HCT116 (cell line): ENCODE measurements around the gene C9orf85. TPM values are rescaled to one million over a fixed set of nuclear protein-coding genes. Genes with fewer than 3 reads are reported as not detected.
A peak's percentile ranks its signal among the peaks of the same experiment; 100 is the strongest.

ENCODE experiments used
- ATAC-seq: fragments of 200-7000 bp; cut with Tn5 transposase; 2 replicates; pipeline ENCODE4 v1.9.1; 2020; ENCODE audit warnings: mild to moderate bottlenecking, moderate library complexity
- BruUV-seq: library from RNA; stranded (reverse); fragments of 400-500 nt; replicated peaks from 2 replicates; lab custom pipeline; 2021; lab: Mats Ljungman, UMichigan
- CTCF ChIA-PET: fragments of 300-600 bp; sonication (Branson Sonifier 250); formaldehyde crosslinking; loops from one replicate; lab custom pipeline; 2021; ENCODE audit warnings: antibody characterized with exemption; lab: Charles Lee
- POLR2A ChIA-PET: fragments of 300-600, 350-600 bp; sonication (Branson Sonifier 250); formaldehyde crosslinking; loops from one replicate; lab custom pipeline; 2021; ENCODE audit warnings: antibody characterized with exemption; lab: Charles Lee
- RAD21 ChIA-PET, 2 experiments: fragments of 300-600 bp; sonication (Branson Sonifier 250); formaldehyde crosslinking; loops; one replicate each; lab custom pipeline; 2023; ENCODE audit warnings: low total read pairs in 2 of 2; ENCODE audit not compliant: uncharacterized antibody in 2 of 2, unreplicated experiment in 2 of 2, low non-redundant PET in 1 of 2; lab: Charles Lee
- DNase-seq: peaks from one replicate; pipeline ENCODE4 v3.0.0-alpha.2; 2010; ENCODE audit warnings: low read depth, low spot score
- H2AFZ ChIP-seq: fragments of 200-600 bp; shearing (Covaris generic), sonication (generic); 2 replicates; pipeline ENCODE4 v1.6.1; 2017; ENCODE audit warnings: low read depth, mixed run types, mixed read lengths, antibody characterized with exemption, low read length; ENCODE audit not compliant: poor library complexity, severe bottlenecking
- H3K27ac ChIP-seq: 2 replicates; pipeline ENCODE4 v1.5.1; 2012; ENCODE audit warnings: low read depth, low read length
- H3K27me3 ChIP-seq: fragments of 200-600 bp; sonication (generic); 2 replicates; pipeline ENCODE4 v1.6.1; 2016; ENCODE audit warnings: mixed run types, low read length, mixed read lengths; ENCODE audit not compliant: insufficient read depth
- H3K36me3 ChIP-seq, 2 experiments: fragments of 200-500 bp in 1 of 2; fragments of 200-600 bp in 1 of 2; sonication (Bioruptor generic) in 1 of 2; sonication (generic) in 1 of 2; 2 replicates each; pipeline versions ENCODE4 v1.5.1 to v1.6.1; 2014 to 2016; ENCODE audit warnings: low read length in 2 of 2, inconsistent platforms in 1 of 2, mixed read lengths in 1 of 2, mixed run types in 1 of 2; ENCODE audit not compliant: insufficient read depth in 2 of 2, control insufficient read depth in 1 of 2
- H3K4me1 ChIP-seq, 2 experiments: fragments of 200-600 bp in 1 of 2; sonication (generic) in 1 of 2; 2 replicates each; pipeline versions ENCODE4 v1.5.1 to v1.6.1; 2012 to 2017; ENCODE audit warnings: low read length in 2 of 2, inconsistent platforms in 1 of 2, mild to moderate bottlenecking in 1 of 2, mixed read lengths in 1 of 2, mixed run types in 1 of 2, moderate library complexity in 1 of 2; ENCODE audit not compliant: insufficient read depth in 2 of 2, control insufficient read depth in 1 of 2
- H3K4me2 ChIP-seq: fragments of 200-600 bp; sonication (generic); 2 replicates; pipeline ENCODE4 v1.6.1; 2017; ENCODE audit warnings: mixed run types, low read length, mixed read lengths
- H3K4me3 ChIP-seq, 2 experiments: fragments of 200-600 bp in 1 of 2; sonication (generic) in 1 of 2; replicated peaks in 1 of 2; 2 replicates each; pipeline ENCODE4 v1.5.1; 2011 to 2016; ENCODE audit warnings: low read length in 2 of 2, control low read depth in 1 of 2, low read depth in 1 of 2, mild to moderate bottlenecking in 1 of 2, mixed read lengths in 1 of 2, mixed run types in 1 of 2
- H3K79me2 ChIP-seq: fragments of 200-600 bp; sonication (generic); 2 replicates; pipeline ENCODE4 v1.6.1; 2017; ENCODE audit warnings: mild to moderate bottlenecking, mixed run types, low read length, moderate library complexity, mixed read lengths; ENCODE audit not compliant: insufficient read depth
- H3K9ac ChIP-seq: fragments of 200-600 bp; sonication (generic); 2 replicates; pipeline ENCODE4 v1.6.1; 2016; ENCODE audit warnings: low read length, mixed read lengths
- H3K9me2 ChIP-seq: fragments of 200-600 bp; sonication (generic), shearing (Covaris generic); 2 replicates; pipeline ENCODE4 v1.6.1; 2017; ENCODE audit warnings: mixed run types, mild to moderate bottlenecking, moderate library complexity; ENCODE audit not compliant: insufficient read depth
- H3K9me3 ChIP-seq, 2 experiments: fragments of 200-500 bp in 1 of 2; fragments of 200-600 bp in 1 of 2; sonication (Bioruptor generic) in 1 of 2; sonication (generic) in 1 of 2; 2 replicates each; pipeline ENCODE4 v1.6.1; 2014 to 2017; ENCODE audit warnings: low read length in 2 of 2, mixed read lengths in 2 of 2, inconsistent platforms in 1 of 2, low read depth in 1 of 2, mild to moderate bottlenecking in 1 of 2, mixed run types in 1 of 2, moderate library complexity in 1 of 2; ENCODE audit not compliant: control insufficient read depth in 1 of 2, insufficient read depth in 1 of 2
- H4K20me1 ChIP-seq: fragments of 200-600 bp; sonication (generic), shearing (Covaris generic); 2 replicates; pipeline ENCODE4 v1.6.1; 2017; ENCODE audit warnings: mixed run types, mild to moderate bottlenecking, moderate library complexity; ENCODE audit not compliant: insufficient read depth
- CTCF ChIP-seq, 3 experiments: fragments of 200-600 bp in 1 of 3; sonication (generic) in 1 of 3; IDR thresholded peaks in 2 of 3; conservative IDR thresholded peaks in 1 of 3; 2 replicates each; pipeline ENCODE4 v1.5.1; 2012 to 2017; ENCODE audit warnings: low read depth in 2 of 3, low read length in 2 of 3, antibody characterized with exemption in 1 of 3, borderline replicate concordance in 1 of 3, control low read depth in 1 of 3, mild to moderate bottlenecking in 1 of 3, mixed read lengths in 1 of 3, mixed run types in 1 of 3, moderate library complexity in 1 of 3; ENCODE audit not compliant: insufficient read depth in 1 of 3
- EGR1 ChIP-seq: IDR thresholded peaks from 2 replicates; pipeline ENCODE4 v1.6.1; 2012; ENCODE audit warnings: low read depth
- EZH2 ChIP-seq: fragments of 200-600 bp; sonication (generic); IDR thresholded peaks from 2 replicates; pipeline ENCODE4 v1.6.1; 2017; ENCODE audit warnings: antibody characterized with exemption, mixed run types
- FOSL1 ChIP-seq: IDR thresholded peaks from 2 replicates; pipeline ENCODE4 v1.6.1; 2012; ENCODE audit warnings: low read depth
- POLR2A ChIP-seq: IDR thresholded peaks from 2 replicates; pipeline ENCODE4 v1.7.0; 2011; ENCODE audit warnings: borderline replicate concordance; ENCODE audit not compliant: insufficient read depth, insufficient read length; ENCODE audit errors: extremely low read depth
- POLR2AphosphoS5 ChIP-seq: IDR thresholded peaks from 2 replicates; pipeline ENCODE4 v1.6.1; 2011; ENCODE audit warnings: mild to moderate bottlenecking, low read depth, low read length, moderate library complexity
- SRF ChIP-seq: IDR thresholded peaks from 2 replicates; pipeline ENCODE4 v1.6.1; 2012; ENCODE audit warnings: low read depth
- YY1 ChIP-seq: IDR thresholded peaks from 2 replicates; pipeline ENCODE4 v1.6.1; 2011; ENCODE audit warnings: low read length, low read depth, moderate library complexity, mild to moderate bottlenecking; ENCODE audit not compliant: insufficient replicate concordance; ENCODE audit errors: extremely low read depth
- ZBTB33 ChIP-seq: IDR thresholded peaks from 2 replicates; pipeline ENCODE4 v1.6.1; 2011; ENCODE audit warnings: mild to moderate bottlenecking, low read length, moderate library complexity; ENCODE audit not compliant: insufficient replicate concordance; ENCODE audit errors: extremely low read depth
- intact Hi-C: fragments of 100-400 bp; cut with micrococcal nuclease; formaldehyde crosslinking; loops from 2 replicates; pipeline ENCODE4 v1.10.0; 2022
- total RNA-seq: library from RNA; stranded (reverse); gene quantifications from one replicate; pipeline ENCODE4 v1.2.1, GENCODE V29; 2021; ENCODE audit not compliant: unreplicated experiment
- TF ChIP-seq, protein P1 (sequence below): IDR thresholded peaks from 2 replicates; pipeline ENCODE4 v1.6.1; 2012
- TF ChIP-seq, protein P2 (sequence below): IDR thresholded peaks from 2 replicates; pipeline ENCODE4 v1.6.1; 2012

C9orf85 gene
- total RNA-seq, 1 experiment from 2014 or later: 12.4 TPM

DNA sequence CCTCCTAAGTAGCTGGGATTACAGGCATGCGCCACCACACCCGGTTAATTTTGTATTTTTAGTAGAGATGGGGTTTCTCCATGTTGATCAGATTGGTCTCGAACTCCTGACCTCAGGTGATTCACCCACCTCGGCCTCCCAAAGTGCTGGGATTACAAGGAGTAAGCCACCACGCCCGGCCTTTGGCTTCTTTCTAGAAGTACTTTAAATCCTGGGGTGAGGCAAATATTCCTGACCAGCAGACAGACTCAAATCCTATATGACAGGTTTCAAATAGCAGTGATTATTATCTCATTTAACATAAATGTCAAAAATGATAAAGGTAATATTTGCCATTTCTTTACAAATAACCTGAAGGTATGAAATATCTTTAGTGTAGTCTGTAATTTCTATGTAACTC lies 36.1 kb upstream of the C9orf85 start:
- intact Hi-C loops: no loop called here
- ChIA-PET POLR2A (no interaction called here), RAD21 (no interaction called here), CTCF (no interaction called here)
- ATAC-seq: no peak
- Histone ChIP-seq H2AFZ (no peak overlapping the region), H3K4me3 (no peak overlapping the region), H3K36me3 (no peaks in the 10 kb centered on the region), H3K79me2 (peaks cover 69% of the 10 kb centered on the region), H3K27me3 (no peaks in the 10 kb centered on the region), H3K4me2 (peak overlapping the region; percentile 44), H4K20me1 (no peaks in the 10 kb centered on the region), H3K4me1 (peaks cover 0 to 13% of the 10 kb centered on the region in 2 experiments; a peak in 2 of 4 replicates), H3K9ac (no peak overlapping the region), H3K9me2 (no peaks in the 10 kb centered on the region), H3K9me3 (peaks cover 12 to 17% of the 10 kb centered on the region in 2 experiments; a peak in 2 of 4 replicates), H3K27ac (no peak overlapping the region)
- no peak for DNase-seq
- TF ChIP-seq POLR2A (no peak), POLR2AphosphoS5 (no peak), ZBTB33 (no peak)
- no TSS peak for BruUV-seq

GRCh38 chr9:71876106-71876505 lies 35.3 kb upstream of the C9orf85 start:
- H4K20me1 ChIP-seq: no peaks in the 10 kb centered on the region
- peaks cover 12 to 17% of the 10 kb centered on the region in 2 experiments; a peak in 2 of 4 replicates for H3K9me3 ChIP-seq
- H3K27ac ChIP-seq: no peak overlapping the region
- ATAC-seq (no peak), DNase-seq (no peak)
- BruUV-seq: no TSS peak
- H3K4me2 ChIP-seq: no peak overlapping the region; the same call in 1 of the 2 replicates
- ChIA-PET CTCF (no interaction called here), RAD21 (no interaction called here), POLR2A (no interaction called here)
- H3K9ac ChIP-seq: no peak overlapping the region
- H3K27me3 ChIP-seq: no peaks in the 10 kb centered on the region
- H3K79me2 ChIP-seq: peaks cover 72% of the 10 kb centered on the region
- H3K36me3 ChIP-seq: no peaks in the 10 kb centered on the region
- intact Hi-C loops: no loop called here
- H3K4me1 ChIP-seq: peaks cover 0 to 13% of the 10 kb centered on the region in 2 experiments; a peak in 2 of 4 replicates
- no peak overlapping the region for H2AFZ ChIP-seq
- no peak overlapping the region for H3K4me3 ChIP-seq
- H3K9me2 ChIP-seq: no peaks in the 10 kb centered on the region
- TF ChIP-seq POLR2A: no peak
- no peak for TF ChIP-seq POLR2AphosphoS5
- TF ChIP-seq CTCF (IDR thresholded peaks at IDR 0.05 in 2 of 3, conservative IDR thresholded peaks at IDR 0.05 in 1 of 3; ENCODE audit: borderline replicate concordance in 1 of 3, insufficient read depth in 1 of 3, low read depth in 2 of 3, low read length in 2 of 3): no peak
- no peak for TF ChIP-seq EZH2
- TF ChIP-seq, protein P1, sequence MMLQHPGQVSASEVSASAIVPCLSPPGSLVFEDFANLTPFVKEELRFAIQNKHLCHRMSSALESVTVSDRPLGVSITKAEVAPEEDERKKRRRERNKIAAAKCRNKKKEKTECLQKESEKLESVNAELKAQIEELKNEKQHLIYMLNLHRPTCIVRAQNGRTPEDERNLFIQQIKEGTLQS: no peak
- TF ChIP-seq, protein P2, sequence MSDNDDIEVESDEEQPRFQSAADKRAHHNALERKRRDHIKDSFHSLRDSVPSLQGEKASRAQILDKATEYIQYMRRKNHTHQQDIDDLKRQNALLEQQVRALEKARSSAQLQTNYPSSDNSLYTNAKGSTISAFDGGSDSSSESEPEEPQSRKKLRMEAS: no peak
- no peak for TF ChIP-seq FOSL1
- no peak for TF ChIP-seq EGR1
- no peak for TF ChIP-seq SRF
- TF ChIP-seq ZBTB33: no peak
- TF ChIP-seq YY1: no peak
